GM12865 (cell line): ENCODE data around the gene NLRP3.

Experiments used
- DNase-seq: peaks from one replicate; pipeline ENCODE4 v3.0.0; 2010; ENCODE audit warnings: low read depth
- H3K4me3 ChIP-seq: 2 replicates; pipeline ENCODE4 v1.5.1; 2011; ENCODE audit warnings: mild to moderate bottlenecking, low read depth, low read length, control low read depth
- CTCF ChIP-seq: IDR thresholded peaks from 2 replicates; pipeline ENCODE4 v1.5.1; 2011; ENCODE audit warnings: low read length, control low read depth, low read depth, inconsistent platforms; ENCODE audit not compliant: insufficient read depth; ENCODE audit errors: missing control alignments

The NLRP3 gene

DNA sequence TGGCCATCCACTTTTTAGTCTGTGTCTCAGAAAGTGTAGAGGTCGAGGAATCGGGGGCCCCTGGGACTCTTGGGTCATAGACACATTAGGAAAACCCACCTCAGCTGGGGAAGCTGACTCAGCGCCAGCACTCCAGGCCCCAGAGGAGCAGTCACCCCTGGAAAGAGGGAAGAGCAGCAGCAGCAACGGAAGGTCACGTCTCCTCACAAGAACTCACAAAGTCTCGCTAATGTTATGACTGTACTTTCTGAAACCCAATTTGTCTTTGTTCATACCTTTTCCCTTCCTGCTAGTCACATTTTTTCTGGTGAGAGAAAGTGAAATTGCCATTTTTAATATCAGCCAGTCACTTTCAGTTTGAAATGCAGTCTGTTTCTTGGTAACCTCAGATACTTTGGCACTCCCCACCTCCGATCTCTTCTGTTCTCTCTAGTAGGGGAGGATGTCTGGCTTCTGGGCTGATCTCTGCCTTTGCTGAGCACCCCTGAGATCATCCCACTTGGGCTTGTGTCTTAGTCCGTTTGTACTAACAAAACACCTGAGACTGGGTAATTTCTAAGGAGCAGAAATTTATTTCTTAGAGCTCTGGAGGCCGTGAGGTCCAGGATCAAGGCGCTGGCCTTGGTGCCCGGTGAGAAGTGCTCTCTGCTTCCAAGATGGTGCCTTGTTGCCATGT lies 6.0 kb upstream of the NLRP3 start:
- H3K4me3 ChIP-seq: peak overlapping the region; percentile 22
- DNase-seq: peak; percentile 88
- TF ChIP-seq CTCF: no peak

- no peak for DNase-seq
- TF ChIP-seq CTCF: no peak
- no peak overlapping the region for H3K4me3 ChIP-seq
These were observed 4.2 kb upstream of the NLRP3 start for GRCh38 chr1:247411621-247412327.

- TF ChIP-seq CTCF: no peak
- DNase-seq: no peak
- H3K4me3 ChIP-seq: no peak overlapping the region
These were observed 1.9 kb downstream of the NLRP3 start for GRCh38 chr1:247417831-247418230.

GRCh38 chr1:247419336-247419735 lies 3.4 kb downstream of the NLRP3 start:
- H3K4me3 ChIP-seq: no peak overlapping the region
- no peak for DNase-seq
- no peak for TF ChIP-seq CTCF

GRCh38 chr1:247421074-247421473 lies 5.1 kb downstream of the NLRP3 start:
- no peak overlapping the region for H3K4me3 ChIP-seq
- TF ChIP-seq CTCF: no peak
- no peak for DNase-seq

- no peak for DNase-seq
- TF ChIP-seq CTCF: no peak
- H3K4me3 ChIP-seq: no peak overlapping the region
These were observed 13.5 kb downstream of the NLRP3 start for GRCh38 chr1:247429496-247429895.
